ENCODE results near the gene SND1.
A peak's percentile ranks its signal among the peaks of the same experiment; 100 is the strongest.

Gene SND1

DNA sequence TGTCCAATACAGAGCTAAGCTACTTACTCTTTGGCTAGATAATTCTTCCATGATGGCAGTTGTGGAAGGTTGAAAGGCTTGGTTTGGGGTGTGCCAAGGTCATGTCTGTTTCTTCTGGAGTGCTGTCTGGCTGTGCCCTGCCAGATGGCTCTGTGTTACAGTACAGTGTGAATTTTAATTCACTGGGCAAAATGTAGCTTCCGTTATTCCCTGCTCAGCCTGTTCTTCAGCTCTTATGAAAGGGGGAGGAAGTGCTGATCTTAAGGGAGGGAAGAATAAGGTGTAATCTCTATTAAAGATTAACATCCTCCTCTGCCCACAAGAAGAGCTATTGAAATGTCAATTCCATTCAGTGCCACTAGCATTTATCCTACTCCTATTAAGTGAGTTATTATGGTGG is 52.2 kb downstream of the SND1 start:
- Histone ChIP-seq H3K4me1 (peaks cover 0 to 6% (median 0%) of the 10 kb centered on the region in 10 experiments; a peak in 1 of 20 replicates), H4K20me1 (peaks cover 8 to 78% (median 52%) of the 10 kb centered on the region in 11 experiments; a peak in 19 of 22 replicates), H3K27ac (no peak overlapping the region), H3K9ac (peak overlapping the region in 1 of 11 experiments; percentile 2; a peak in 1 of 22 replicates), H3K27me3 (no peaks in the 10 kb centered on the region), H3K36me3 (peaks cover 95 to 100% (median 98%) of the 10 kb centered on the region in 11 experiments), H3K4me2 (no peak overlapping the region), H3K9me3 (replicated peaks in 1 of 11) (no peaks in the 10 kb centered on the region; a peak in 1 of 22 replicates), H3K4me3 (no peak overlapping the region)
- no peak for TF ChIP-seq Cebpa-rat (IDR thresholded peaks at IDR 0.05)

DNA sequence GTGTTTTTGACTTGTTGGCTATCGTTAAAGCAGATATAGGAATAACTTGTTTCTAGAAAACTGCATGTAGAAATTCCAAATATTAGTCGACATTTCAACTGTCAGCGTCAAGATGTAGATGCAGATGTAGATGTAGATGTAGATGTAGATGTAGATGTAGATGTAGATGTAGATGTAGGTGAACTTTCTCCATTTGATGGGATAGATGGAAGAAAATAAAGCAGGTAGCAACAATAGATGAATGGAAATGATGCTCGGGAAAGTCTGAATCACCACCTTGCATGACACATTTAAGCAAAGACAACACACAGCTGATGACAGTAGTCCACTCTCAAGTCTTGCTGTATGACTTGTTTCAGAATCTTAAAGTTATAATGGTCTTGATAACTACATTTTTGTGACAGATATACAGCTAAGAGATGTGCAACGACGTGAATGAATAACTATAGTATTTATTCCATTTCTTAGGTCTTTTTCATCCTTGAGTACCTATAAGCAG is 53.5 kb downstream of the SND1 start:
- H3K9me3 ChIP-seq (replicated peaks in 1 of 11), result peaks cover 7 to 12% (median 10%) of the 10 kb centered on the region in 11 experiments
- H3K4me2 ChIP-seq, result no peak overlapping the region
- no peak overlapping the region for H3K27ac ChIP-seq
- no peaks in the 10 kb centered on the region for H3K27me3 ChIP-seq
- TF ChIP-seq Cebpa-rat (IDR thresholded peaks at IDR 0.05), result no peak
- no peak overlapping the region for H3K9ac ChIP-seq
- peaks cover 0 to 67% (median 40%) of the 10 kb centered on the region in 11 experiments; a peak in 18 of 22 replicates for H4K20me1 ChIP-seq
- H3K36me3 ChIP-seq, result peaks cover 95 to 100% (median 98%) of the 10 kb centered on the region in 11 experiments
- H3K4me3 ChIP-seq, result no peak overlapping the region
- H3K4me1 ChIP-seq, result peaks cover 0 to 6% (median 0%) of the 10 kb centered on the region in 10 experiments; a peak in 1 of 20 replicates

DNA sequence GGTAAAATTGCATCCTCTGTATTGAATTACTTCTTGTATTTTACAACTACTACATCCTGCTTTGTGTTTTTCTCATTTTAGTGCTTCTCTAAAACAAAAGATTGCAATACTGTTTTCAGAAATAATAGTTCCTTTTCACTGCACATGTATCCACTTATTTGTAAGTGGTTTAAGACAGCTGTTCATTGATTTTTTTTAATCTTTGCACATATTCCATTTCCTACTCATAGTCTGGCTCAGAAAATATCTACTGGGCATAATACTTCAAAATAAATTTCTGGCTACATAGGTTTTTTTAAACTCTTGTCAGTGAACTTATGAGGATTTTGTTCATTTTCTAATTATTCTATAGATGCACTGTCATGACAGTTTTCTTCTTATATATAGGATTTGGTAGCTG is 54.8 kb downstream of the SND1 start:
- Histone ChIP-seq H3K4me1 (peaks cover 0 to 6% (median 0%) of the 10 kb centered on the region in 10 experiments; a peak in 1 of 20 replicates), H4K20me1 (peaks cover 0 to 54% (median 33%) of the 10 kb centered on the region in 11 experiments; a peak in 17 of 22 replicates), H3K9me3 (replicated peaks in 1 of 11) (peaks cover 18 to 25% (median 23%) of the 10 kb centered on the region in 11 experiments), H3K36me3 (peaks cover 95 to 100% (median 98%) of the 10 kb centered on the region in 11 experiments), H3K4me3 (no peak overlapping the region), H3K27me3 (no peaks in the 10 kb centered on the region), H3K4me2 (no peak overlapping the region), H3K27ac (no peak overlapping the region), H3K9ac (no peak overlapping the region)
- TF ChIP-seq Cebpa-rat (IDR thresholded peaks at IDR 0.05), result no peak

DNA sequence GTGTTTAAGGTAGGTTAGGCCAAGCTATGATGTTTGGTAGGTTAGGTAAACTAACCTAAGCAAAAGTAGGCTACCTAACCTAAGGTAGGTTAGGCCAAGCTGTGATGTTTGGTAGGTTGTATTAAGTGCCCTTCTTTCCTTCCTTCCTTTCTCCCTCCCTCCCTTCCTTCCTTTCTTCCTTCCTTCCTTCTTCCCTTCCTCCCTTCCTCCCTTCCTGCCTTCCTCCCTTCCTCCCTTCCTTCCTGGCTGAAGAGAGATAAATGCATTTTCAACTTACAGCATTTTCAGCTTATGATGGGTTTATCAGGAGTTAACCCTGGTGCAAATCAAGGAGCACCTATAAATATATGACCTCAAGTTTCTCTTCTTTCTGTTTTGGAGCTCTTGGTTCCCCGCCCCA is 56.2 kb downstream of the SND1 start:
- Histone ChIP-seq H3K4me1 (peaks cover 0 to 6% (median 0%) of the 10 kb centered on the region in 10 experiments; a peak in 1 of 20 replicates), H3K27me3 (no peaks in the 10 kb centered on the region), H4K20me1 (peaks cover 0 to 42% (median 28%) of the 10 kb centered on the region in 11 experiments; a peak in 17 of 22 replicates), H3K9me3 (replicated peaks in 1 of 11) (peaks cover 18 to 38% (median 31%) of the 10 kb centered on the region in 11 experiments), H3K36me3 (peaks cover 95 to 100% (median 98%) of the 10 kb centered on the region in 11 experiments), H3K9ac (no peak overlapping the region), H3K4me3 (no peak overlapping the region), H3K4me2 (no peak overlapping the region), H3K27ac (no peak overlapping the region)
- no peak for TF ChIP-seq Cebpa-rat (IDR thresholded peaks at IDR 0.05)

DNA sequence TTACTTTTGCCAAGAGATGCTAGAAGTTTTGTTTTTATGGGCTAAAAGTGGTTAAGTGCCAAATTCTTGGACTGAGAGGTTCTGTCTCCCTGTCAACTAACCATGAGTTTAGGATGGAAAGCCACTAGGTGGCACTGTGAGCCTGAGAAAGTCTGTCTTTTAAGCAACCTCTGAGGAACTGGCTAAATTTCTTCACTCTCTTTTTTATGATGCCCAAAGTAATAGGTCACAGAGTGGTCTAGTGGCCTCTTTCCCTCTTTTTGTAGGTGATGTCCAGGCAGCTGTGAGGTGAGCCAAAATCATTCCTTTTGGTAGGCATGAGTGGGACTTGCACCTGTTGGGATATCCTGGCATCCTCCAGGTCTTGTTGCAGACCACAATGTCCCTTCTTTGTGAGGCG is 56.8 kb downstream of the SND1 start:
- H4K20me1 ChIP-seq, result peaks cover 0 to 43% (median 29%) of the 10 kb centered on the region in 11 experiments; a peak in 17 of 22 replicates
- no peak overlapping the region for H3K4me2 ChIP-seq
- peaks cover 18 to 43% (median 34%) of the 10 kb centered on the region in 11 experiments for H3K9me3 ChIP-seq (replicated peaks in 1 of 11)
- H3K36me3 ChIP-seq, result peaks cover 95 to 100% (median 98%) of the 10 kb centered on the region in 11 experiments
- H3K4me3 ChIP-seq, result no peak overlapping the region
- no peak overlapping the region for H3K9ac ChIP-seq
- TF ChIP-seq Cebpa-rat (IDR thresholded peaks at IDR 0.05), result no peak
- H3K27me3 ChIP-seq, result no peaks in the 10 kb centered on the region
- peaks cover 0 to 6% (median 0%) of the 10 kb centered on the region in 10 experiments; a peak in 1 of 20 replicates for H3K4me1 ChIP-seq
- H3K27ac ChIP-seq, result no peak overlapping the region

DNA sequence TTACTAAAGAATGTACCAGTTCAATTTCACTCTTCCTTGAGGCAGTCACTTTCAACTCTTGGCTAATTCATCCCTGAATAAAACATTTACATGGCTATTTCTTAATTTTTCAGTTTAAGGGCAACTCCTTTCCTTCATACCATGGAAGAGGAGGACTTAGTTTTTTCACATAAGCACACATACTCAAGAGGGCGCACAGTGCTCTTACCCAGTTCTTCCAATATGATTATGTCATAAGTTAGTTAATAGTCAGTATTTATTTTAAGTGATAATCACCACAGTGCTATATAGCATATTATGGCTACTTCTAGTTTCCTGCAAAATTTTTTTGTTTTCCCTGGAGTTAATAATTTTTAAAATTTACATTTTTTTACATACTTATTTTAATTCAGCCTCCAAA is 58.6 kb downstream of the SND1 start:
- H3K4me3 ChIP-seq, result peak overlapping the region in 5 of 10 experiments; percentile 7 to 25 (median 18); a peak in 5 of 20 replicates
- no peak overlapping the region for H3K27ac ChIP-seq

DNA sequence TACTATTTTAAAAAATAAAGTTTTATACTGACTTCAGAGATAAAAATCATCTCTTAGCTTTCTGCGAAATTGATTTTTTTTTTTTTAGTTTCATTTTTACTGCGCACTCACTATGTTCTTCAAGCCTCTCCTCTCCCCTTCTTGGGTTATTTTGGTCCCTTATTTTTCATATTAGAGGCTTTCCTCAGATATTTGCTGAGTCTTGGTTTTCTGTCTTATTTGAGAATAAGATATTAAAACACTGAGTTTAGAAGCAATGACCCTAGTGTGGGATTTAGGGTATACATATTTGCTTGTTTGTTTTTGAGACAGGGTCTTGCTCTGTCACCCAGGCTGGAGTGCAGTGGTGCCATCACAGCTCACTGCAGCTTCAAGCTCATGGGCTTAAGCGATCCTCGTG is 59.9 kb downstream of the SND1 start:
- TF ChIP-seq Cebpa-rat (IDR thresholded peaks at IDR 0.05), result no peak

More for the DNA sequence above, 58.6 kb downstream of the SND1 start:
- no peak for TF ChIP-seq Cebpa-rat (IDR thresholded peaks at IDR 0.05)
- Histone ChIP-seq H3K4me2 (no peak overlapping the region), H4K20me1 (peaks cover 6 to 42% (median 25%) of the 10 kb centered on the region in 11 experiments; a peak in 18 of 22 replicates), H3K27me3 (no peaks in the 10 kb centered on the region), H3K36me3 (peaks cover 95 to 100% (median 98%) of the 10 kb centered on the region in 11 experiments), H3K4me1 (peaks cover 0 to 6% (median 0%) of the 10 kb centered on the region in 10 experiments; a peak in 1 of 20 replicates), H3K9ac (no peak overlapping the region), H3K9me3 (replicated peaks in 1 of 11) (peaks cover 18 to 50% (median 38%) of the 10 kb centered on the region in 11 experiments)

DNA sequence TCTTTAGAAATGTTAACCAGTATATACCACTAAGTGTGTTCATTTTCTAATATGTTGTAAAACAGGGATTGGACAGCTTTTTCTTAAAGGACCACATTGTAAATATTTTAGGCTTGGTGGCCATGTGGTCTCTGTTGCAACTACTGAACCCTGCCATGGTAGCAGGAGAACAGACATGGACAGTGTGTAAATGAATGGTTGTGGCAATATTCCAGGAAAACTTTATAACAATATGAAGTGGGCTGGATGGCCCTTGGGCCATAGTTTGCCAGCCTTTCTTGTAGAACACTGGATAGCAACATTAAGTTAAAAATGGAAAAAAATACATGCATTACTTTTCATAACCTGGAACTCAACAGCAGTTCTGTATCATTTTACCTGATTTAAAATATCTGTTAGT is 61.0 kb downstream of the SND1 start:
- Histone ChIP-seq H3K36me3 (peaks cover 97 to 100% (median 99%) of the 10 kb centered on the region in 11 experiments), H3K4me1 (peaks cover 0 to 6% (median 0%) of the 10 kb centered on the region in 10 experiments; a peak in 1 of 20 replicates), H3K9me3 (replicated peaks in 1 of 11) (peaks cover 18 to 50% (median 38%) of the 10 kb centered on the region in 11 experiments), H3K4me3 (no peak overlapping the region), H3K4me2 (no peak overlapping the region), H4K20me1 (peaks cover 10 to 51% (median 34%) of the 10 kb centered on the region in 11 experiments; a peak in 19 of 22 replicates), H3K27ac (no peak overlapping the region), H3K9ac (no peak overlapping the region), H3K27me3 (no peaks in the 10 kb centered on the region)
- TF ChIP-seq Cebpa-rat (IDR thresholded peaks at IDR 0.05), result no peak

More for the DNA sequence above, 59.9 kb downstream of the SND1 start:
- Histone ChIP-seq H3K36me3 (peaks cover 97 to 100% (median 99%) of the 10 kb centered on the region in 11 experiments), H4K20me1 (peaks cover 8 to 49% (median 30%) of the 10 kb centered on the region in 11 experiments; a peak in 18 of 22 replicates), H3K9ac (no peak overlapping the region), H3K4me3 (no peak overlapping the region), H3K4me1 (peaks cover 0 to 6% (median 0%) of the 10 kb centered on the region in 10 experiments; a peak in 1 of 20 replicates), H3K9me3 (replicated peaks in 1 of 11) (peaks cover 18 to 50% (median 38%) of the 10 kb centered on the region in 11 experiments), H3K27me3 (no peaks in the 10 kb centered on the region), H3K27ac (no peak overlapping the region), H3K4me2 (no peak overlapping the region)

DNA sequence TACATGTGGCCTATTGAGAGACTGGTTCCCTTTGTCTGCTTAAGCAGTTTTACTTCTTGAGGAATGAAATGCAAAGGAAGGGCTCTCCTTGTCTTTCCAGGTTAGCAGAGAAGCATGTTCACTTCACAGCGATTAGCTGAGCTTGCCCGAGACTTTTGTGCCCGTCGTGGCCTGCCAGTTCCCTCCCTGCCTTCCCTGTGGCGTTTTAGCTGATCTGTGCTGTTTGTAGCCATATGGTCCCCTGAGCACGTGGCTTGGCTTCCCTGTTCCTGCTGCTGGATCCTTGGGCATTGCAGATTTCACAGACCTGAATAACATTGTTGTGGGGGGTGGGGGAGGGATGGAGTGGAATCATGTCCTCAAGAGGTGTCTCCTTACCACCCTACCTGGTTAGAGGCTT is 61.8 kb downstream of the SND1 start:
- no peaks in the 10 kb centered on the region for H3K27me3 ChIP-seq
- H3K4me1 ChIP-seq, result 0 out of 20 replicates have a peak, but pooled peaks cover 0 to 4% (median 0%) of the 10 kb centered on the region in 10 experiments
- no peak overlapping the region for H3K27ac ChIP-seq
- H4K20me1 ChIP-seq, result peaks cover 4 to 51% (median 34%) of the 10 kb centered on the region in 11 experiments; a peak in 17 of 22 replicates
- no peak overlapping the region for H3K4me3 ChIP-seq
- H3K9ac ChIP-seq, result no peak overlapping the region
- H3K36me3 ChIP-seq, result peaks cover 98 to 100% (median 99%) of the 10 kb centered on the region in 11 experiments
- H3K9me3 ChIP-seq (replicated peaks in 1 of 11), result peaks cover 18 to 50% (median 38%) of the 10 kb centered on the region in 11 experiments
- no peak for TF ChIP-seq Cebpa-rat (IDR thresholded peaks at IDR 0.05)
- H3K4me2 ChIP-seq, result no peak overlapping the region
